ENCODE data around the gene DUSP14. TPM values are rescaled to one million over a fixed set of nuclear protein-coding genes. Genes with fewer than 3 reads are reported as not detected.

DUSP14 gene
- total RNA-seq, 1 donor, result 5.0 TPM

GRCh38 chr17:37519251-37519985 lies 29.7 kb downstream of the DUSP14 start:
- H3K4me1 ChIP-seq (ENCODE audit: insufficient read depth, low read length), result no peaks in the 10 kb centered on the region
- H3K4me3 ChIP-seq (ENCODE audit: low read length), result no peak overlapping the region
- H3K9me3 ChIP-seq (ENCODE audit: low read depth, low read length), result no peaks in the 10 kb centered on the region
- no peaks in the 10 kb centered on the region for H3K27me3 ChIP-seq (ENCODE audit: insufficient read depth, low read length)

GRCh38 chr17:37520174-37520573 lies 30.5 kb downstream of the DUSP14 start:
- H3K4me3 ChIP-seq (ENCODE audit: low read length), result no peak overlapping the region
- no peaks in the 10 kb centered on the region for H3K4me1 ChIP-seq (ENCODE audit: insufficient read depth, low read length)
- no peaks in the 10 kb centered on the region for H3K9me3 ChIP-seq (ENCODE audit: low read depth, low read length)
- H3K27me3 ChIP-seq (ENCODE audit: insufficient read depth, low read length), result no peaks in the 10 kb centered on the region

GRCh38 chr17:37521821-37522220 lies 32.1 kb downstream of the DUSP14 start:
- no peaks in the 10 kb centered on the region for H3K27me3 ChIP-seq (ENCODE audit: insufficient read depth, low read length)
- no peaks in the 10 kb centered on the region for H3K9me3 ChIP-seq (ENCODE audit: low read depth, low read length)
- no peak overlapping the region for H3K4me3 ChIP-seq (ENCODE audit: low read length)
- H3K4me1 ChIP-seq (ENCODE audit: insufficient read depth, low read length), result no peaks in the 10 kb centered on the region

- H3K9me3 ChIP-seq (ENCODE audit: low read depth, low read length), result no peaks in the 10 kb centered on the region
- H3K27me3 ChIP-seq (ENCODE audit: insufficient read depth, low read length), result no peaks in the 10 kb centered on the region
- no peak overlapping the region for H3K4me3 ChIP-seq (ENCODE audit: low read length)
- H3K4me1 ChIP-seq (ENCODE audit: insufficient read depth, low read length), result no peaks in the 10 kb centered on the region
These were observed 34.1 kb downstream of the DUSP14 start for GRCh38 chr17:37523715-37524219.

GRCh38 chr17:37527249-37527851 lies 37.7 kb downstream of the DUSP14 start:
- no peaks in the 10 kb centered on the region for H3K9me3 ChIP-seq (ENCODE audit: low read depth, low read length)
- H3K27me3 ChIP-seq (ENCODE audit: insufficient read depth, low read length), result no peaks in the 10 kb centered on the region
- no peaks in the 10 kb centered on the region for H3K4me1 ChIP-seq (ENCODE audit: insufficient read depth, low read length)
- no peak overlapping the region for H3K4me3 ChIP-seq (ENCODE audit: low read length)

- Histone ChIP-seq H3K4me3 (ENCODE audit: low read length) (no peak overlapping the region), H3K4me1 (ENCODE audit: insufficient read depth, low read length) (no peaks in the 10 kb centered on the region), H3K9me3 (ENCODE audit: low read depth, low read length) (no peaks in the 10 kb centered on the region), H3K27me3 (ENCODE audit: insufficient read depth, low read length) (no peaks in the 10 kb centered on the region)
These were observed 40.7 kb downstream of the DUSP14 start for GRCh38 chr17:37530420-37530819.

- Histone ChIP-seq H3K27me3 (ENCODE audit: insufficient read depth, low read length) (no peaks in the 10 kb centered on the region), H3K4me1 (ENCODE audit: insufficient read depth, low read length) (no peaks in the 10 kb centered on the region), H3K4me3 (ENCODE audit: low read length) (no peak overlapping the region)
These were observed 43.1 kb downstream of the DUSP14 start for GRCh38 chr17:37532756-37533155.

GRCh38 chr17:37535906-37536305 lies 46.2 kb downstream of the DUSP14 start:
- no peaks in the 10 kb centered on the region for H3K4me1 ChIP-seq (ENCODE audit: insufficient read depth, low read length)
- no peaks in the 10 kb centered on the region for H3K9me3 ChIP-seq (ENCODE audit: low read depth, low read length)
- H3K4me3 ChIP-seq (ENCODE audit: low read length), result no peak overlapping the region
- H3K27me3 ChIP-seq (ENCODE audit: insufficient read depth, low read length), result no peaks in the 10 kb centered on the region

More at GRCh38 chr17:37532756-37533155, 43.1 kb downstream of the DUSP14 start:
- no peaks in the 10 kb centered on the region for H3K9me3 ChIP-seq (ENCODE audit: low read depth, low read length)

GRCh38 chr17:37538981-37539659 lies 49.4 kb downstream of the DUSP14 start:
- Histone ChIP-seq H3K4me1 (ENCODE audit: insufficient read depth, low read length) (no peaks in the 10 kb centered on the region), H3K9me3 (ENCODE audit: low read depth, low read length) (no peaks in the 10 kb centered on the region), H3K27me3 (ENCODE audit: insufficient read depth, low read length) (no peaks in the 10 kb centered on the region), H3K4me3 (ENCODE audit: low read length) (no peak overlapping the region)

GRCh38 chr17:37541880-37542660 lies 52.4 kb downstream of the DUSP14 start:
- Histone ChIP-seq H3K4me1 (ENCODE audit: insufficient read depth, low read length) (no peaks in the 10 kb centered on the region), H3K9me3 (ENCODE audit: low read depth, low read length) (no peaks in the 10 kb centered on the region), H3K27me3 (ENCODE audit: insufficient read depth, low read length) (no peaks in the 10 kb centered on the region), H3K4me3 (ENCODE audit: low read length) (no peak overlapping the region)

- no peaks in the 10 kb centered on the region for H3K9me3 ChIP-seq (ENCODE audit: low read depth, low read length)
- H3K4me1 ChIP-seq (ENCODE audit: insufficient read depth, low read length), result no peaks in the 10 kb centered on the region
- H3K4me3 ChIP-seq (ENCODE audit: low read length), result no peak overlapping the region
- no peaks in the 10 kb centered on the region for H3K27me3 ChIP-seq (ENCODE audit: insufficient read depth, low read length)
These were observed 54.0 kb downstream of the DUSP14 start for GRCh38 chr17:37543637-37544052.

GRCh38 chr17:37545486-37545885 lies 55.8 kb downstream of the DUSP14 start:
- Histone ChIP-seq H3K4me1 (ENCODE audit: insufficient read depth, low read length) (no peaks in the 10 kb centered on the region), H3K9me3 (ENCODE audit: low read depth, low read length) (no peaks in the 10 kb centered on the region), H3K27me3 (ENCODE audit: insufficient read depth, low read length) (no peaks in the 10 kb centered on the region), H3K4me3 (ENCODE audit: low read length) (no peak overlapping the region)

GRCh38 chr17:37546302-37546701 lies 56.6 kb downstream of the DUSP14 start:
- Histone ChIP-seq H3K27me3 (ENCODE audit: insufficient read depth, low read length) (no peaks in the 10 kb centered on the region), H3K9me3 (ENCODE audit: low read depth, low read length) (no peaks in the 10 kb centered on the region), H3K4me1 (ENCODE audit: insufficient read depth, low read length) (no peaks in the 10 kb centered on the region), H3K4me3 (ENCODE audit: low read length) (no peak overlapping the region)

- Histone ChIP-seq H3K9me3 (ENCODE audit: low read depth, low read length) (no peaks in the 10 kb centered on the region), H3K27me3 (ENCODE audit: insufficient read depth, low read length) (no peaks in the 10 kb centered on the region), H3K4me3 (ENCODE audit: low read length) (no peak overlapping the region), H3K4me1 (ENCODE audit: insufficient read depth, low read length) (peaks cover 2% of the 10 kb centered on the region)
These were observed 58.3 kb downstream of the DUSP14 start for GRCh38 chr17:37547986-37548385.

GRCh38 chr17:37551788-37552187 lies 62.1 kb downstream of the DUSP14 start:
- Histone ChIP-seq H3K27me3 (ENCODE audit: insufficient read depth, low read length) (no peaks in the 10 kb centered on the region), H3K4me3 (ENCODE audit: low read length) (no peak overlapping the region), H3K4me1 (ENCODE audit: insufficient read depth, low read length) (peaks cover 7% of the 10 kb centered on the region), H3K9me3 (ENCODE audit: low read depth, low read length) (no peaks in the 10 kb centered on the region)
